Measurements from ENCODE around the gene HIPK4.
"Not testable (repeated sequence)": the region's sequence is repeated elsewhere in the genome, so short reads cannot be mapped to it uniquely, and the experiment has no call there.

The HIPK4 gene

DNA sequence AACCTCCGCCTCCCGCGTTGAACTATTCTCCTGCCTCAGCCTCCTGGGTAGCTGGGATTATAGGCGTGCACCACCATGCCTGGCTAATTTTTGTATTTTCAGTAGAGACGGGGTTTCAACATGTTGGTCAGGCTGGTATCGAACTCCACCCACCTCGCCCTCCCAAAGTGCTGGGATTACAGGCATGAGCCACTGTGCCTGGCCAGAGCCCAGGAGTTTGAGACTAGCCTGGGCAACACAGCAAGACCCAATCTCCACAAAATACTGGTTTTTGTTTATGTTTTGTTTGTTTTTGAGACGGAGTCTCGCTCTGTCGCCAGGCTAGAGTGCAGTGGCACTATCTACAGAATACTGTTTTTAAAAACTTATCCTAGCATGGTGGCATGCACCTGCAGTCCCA, 40.3 kb upstream of the HIPK4 start:
- H2BK15ac ChIP-seq (replicated peaks; ENCODE audit: low read depth); H3K4me1 ChIP-seq (ENCODE audit: control insufficient read depth, low read depth, low read length); H3K18ac ChIP-seq (ENCODE audit: low read length); H3K23ac ChIP-seq (ENCODE audit: low read length); H3K56ac ChIP-seq (ENCODE audit: low read length); H3K36me3 ChIP-seq (ENCODE audit: control insufficient read depth, insufficient read depth, low read length); H4K5ac ChIP-seq (ENCODE audit: low read length); H3K4ac ChIP-seq (ENCODE audit: low read depth, low read length); DNase-seq; H3K4me2 ChIP-seq (ENCODE audit: low read length); H3K27me3 ChIP-seq (ENCODE audit: insufficient read depth, low read length, poor library complexity); H3K79me1 ChIP-seq (ENCODE audit: low read length); H3K4me3 ChIP-seq (ENCODE audit: low read length); H2BK120ac ChIP-seq (ENCODE audit: low read depth, low read length); H4K8ac ChIP-seq (ENCODE audit: low read depth, low read length); H2AK5ac ChIP-seq (ENCODE audit: low read length); H3K27ac ChIP-seq (ENCODE audit: low read depth, low read length); H3K9ac ChIP-seq (ENCODE audit: low read length); H2BK5ac ChIP-seq (ENCODE audit: low read length); H3K79me2 ChIP-seq (ENCODE audit: control insufficient read depth, insufficient read depth, low read length): not testable (repeated sequence)
- no CpG with 5 or more reads among the region's 10 CpGs for WGBS (ENCODE audit: extremely low coverage, insufficient coverage, low lambda C conversion rate)

DNA sequence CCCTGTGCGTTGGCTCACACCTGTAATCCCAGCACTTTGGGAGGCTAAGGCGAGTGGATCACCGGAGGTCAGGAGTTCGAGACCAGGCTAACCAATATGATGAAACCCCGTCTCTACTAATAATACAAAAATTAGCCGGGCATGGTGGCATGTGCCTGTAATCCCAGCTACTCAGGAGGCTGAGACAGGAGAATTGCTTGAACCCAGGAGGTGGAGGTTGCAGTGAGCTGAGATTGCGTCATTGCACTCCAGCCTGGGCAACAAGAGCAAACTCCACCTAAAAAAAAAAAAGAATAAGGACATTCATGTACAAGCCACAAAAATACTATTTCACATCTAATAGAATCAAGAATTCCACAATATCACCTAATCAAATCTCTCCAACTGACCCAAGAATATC, 38.2 kb upstream of the HIPK4 start:
- H2BK5ac ChIP-seq (ENCODE audit: low read length); H2BK15ac ChIP-seq (replicated peaks; ENCODE audit: low read depth); H3K9ac ChIP-seq (ENCODE audit: low read length); H3K4ac ChIP-seq (ENCODE audit: low read depth, low read length); H2AK5ac ChIP-seq (ENCODE audit: low read length); H2BK120ac ChIP-seq (ENCODE audit: low read depth, low read length); H3K23ac ChIP-seq (ENCODE audit: low read length); H3K56ac ChIP-seq (ENCODE audit: low read length); H3K18ac ChIP-seq (ENCODE audit: low read length); H3K79me1 ChIP-seq (ENCODE audit: low read length); H4K8ac ChIP-seq (ENCODE audit: low read depth, low read length); H3K4me2 ChIP-seq (ENCODE audit: low read length); H3K79me2 ChIP-seq (ENCODE audit: control insufficient read depth, insufficient read depth, low read length); H3K36me3 ChIP-seq (ENCODE audit: control insufficient read depth, insufficient read depth, low read length); H3K27me3 ChIP-seq (ENCODE audit: insufficient read depth, low read length, poor library complexity); H3K27ac ChIP-seq (ENCODE audit: low read depth, low read length); DNase-seq; H3K4me3 ChIP-seq (ENCODE audit: low read length); H3K4me1 ChIP-seq (ENCODE audit: control insufficient read depth, low read depth, low read length); H4K5ac ChIP-seq (ENCODE audit: low read length): not testable (repeated sequence)
- WGBS (ENCODE audit: extremely low coverage, insufficient coverage, low lambda C conversion rate) = no CpG with 5 or more reads among the region's 7 CpGs

DNA sequence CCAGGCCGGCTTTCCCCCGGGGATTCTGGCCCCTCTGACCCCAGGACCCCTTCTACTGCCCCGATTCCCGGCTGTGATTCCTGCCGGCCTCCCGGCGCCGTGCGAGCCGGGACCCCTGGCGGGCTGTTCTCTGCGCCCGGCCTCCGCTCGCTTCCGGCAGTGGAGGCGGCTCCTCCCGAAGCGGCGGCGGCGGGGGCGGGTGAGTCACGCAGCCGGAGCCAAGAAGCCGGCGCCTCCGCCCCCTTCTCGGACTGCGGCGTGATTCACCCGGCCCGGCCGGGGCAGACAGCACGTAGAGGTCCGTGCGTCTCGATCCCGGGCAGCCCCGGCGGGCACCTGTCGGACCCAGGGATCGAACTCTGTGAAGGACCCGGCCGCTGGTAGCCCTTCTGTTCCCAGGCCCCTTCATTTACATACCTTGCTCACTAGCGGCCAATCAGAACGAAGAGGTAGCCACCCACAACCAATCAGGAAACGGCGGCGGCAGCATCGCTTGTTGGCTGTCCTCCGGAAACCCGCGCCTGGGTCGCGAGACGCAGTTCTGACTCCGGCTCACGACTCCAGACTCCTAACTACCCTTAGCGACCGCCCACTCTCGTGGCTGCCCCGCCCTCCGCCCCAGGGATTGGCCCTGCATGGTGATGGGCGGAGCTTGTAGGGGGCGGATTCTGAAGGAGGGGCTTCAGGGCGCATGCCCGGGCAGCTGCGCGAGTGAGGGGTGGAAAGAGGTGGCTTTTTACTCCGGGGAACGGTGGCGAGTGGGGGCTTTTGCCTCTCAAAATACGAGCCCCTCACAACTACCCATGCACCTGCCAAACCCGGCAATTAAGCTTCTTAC, 35.7 kb upstream of the HIPK4 start, which contains the start of gene SERTAD1:
Gene SERTAD1 (minus strand): TSS at position 543 of the 838 bp plus-strand sequence. CDS start 2,446 bp downstream, outside the sequence.
- no peak within 1 kb of the TSS for H2BK15ac ChIP-seq (replicated peaks; ENCODE audit: low read depth)
- H3K27ac ChIP-seq (ENCODE audit: low read depth, low read length) = peak within 1 kb of the TSS; percentile 97
- peak within 1 kb of the TSS; percentile 97 for H3K56ac ChIP-seq (ENCODE audit: low read length)
- no peaks in the 10 kb centered on the region for H3K27me3 ChIP-seq (ENCODE audit: insufficient read depth, low read length, poor library complexity)
- no peak within 1 kb of the TSS for H2BK120ac ChIP-seq (ENCODE audit: low read depth, low read length)
- no CpG with 5 or more reads among the region's 75 CpGs for WGBS (ENCODE audit: extremely low coverage, insufficient coverage, low lambda C conversion rate)
- no peak within 1 kb of the TSS for H4K8ac ChIP-seq (ENCODE audit: low read depth, low read length)
- H3K36me3 ChIP-seq (ENCODE audit: control insufficient read depth, insufficient read depth, low read length) = peaks cover 2% of the 10 kb centered on the region
- peak within 1 kb of the TSS; percentile 60 for H3K4me3 ChIP-seq (ENCODE audit: low read length)
- H2BK5ac ChIP-seq (ENCODE audit: low read length) = peak within 1 kb of the TSS; percentile 78
- no peaks in the 10 kb centered on the region for H3K79me2 ChIP-seq (ENCODE audit: control insufficient read depth, insufficient read depth, low read length)
- H3K4me2 ChIP-seq (ENCODE audit: low read length) = peak within 1 kb of the TSS; percentile 89
- peaks cover 2% of the 10 kb centered on the region for H3K79me1 ChIP-seq (ENCODE audit: low read length)
- H3K18ac ChIP-seq (ENCODE audit: low read length) = peak within 1 kb of the TSS; percentile 95
- DNase-seq = peak; percentile 100
- no peak within 1 kb of the TSS for H4K5ac ChIP-seq (ENCODE audit: low read length)
- peak within 1 kb of the TSS; percentile 92 for H3K4ac ChIP-seq (ENCODE audit: low read depth, low read length)
- H3K4me1 ChIP-seq (ENCODE audit: control insufficient read depth, low read depth, low read length) = no peaks in the 10 kb centered on the region
- H3K9ac ChIP-seq (ENCODE audit: low read length) = peak within 1 kb of the TSS; percentile 95
- H3K23ac ChIP-seq (ENCODE audit: low read length) = no peak within 1 kb of the TSS
- H2AK5ac ChIP-seq (ENCODE audit: low read length) = no peak within 1 kb of the TSS

DNA sequence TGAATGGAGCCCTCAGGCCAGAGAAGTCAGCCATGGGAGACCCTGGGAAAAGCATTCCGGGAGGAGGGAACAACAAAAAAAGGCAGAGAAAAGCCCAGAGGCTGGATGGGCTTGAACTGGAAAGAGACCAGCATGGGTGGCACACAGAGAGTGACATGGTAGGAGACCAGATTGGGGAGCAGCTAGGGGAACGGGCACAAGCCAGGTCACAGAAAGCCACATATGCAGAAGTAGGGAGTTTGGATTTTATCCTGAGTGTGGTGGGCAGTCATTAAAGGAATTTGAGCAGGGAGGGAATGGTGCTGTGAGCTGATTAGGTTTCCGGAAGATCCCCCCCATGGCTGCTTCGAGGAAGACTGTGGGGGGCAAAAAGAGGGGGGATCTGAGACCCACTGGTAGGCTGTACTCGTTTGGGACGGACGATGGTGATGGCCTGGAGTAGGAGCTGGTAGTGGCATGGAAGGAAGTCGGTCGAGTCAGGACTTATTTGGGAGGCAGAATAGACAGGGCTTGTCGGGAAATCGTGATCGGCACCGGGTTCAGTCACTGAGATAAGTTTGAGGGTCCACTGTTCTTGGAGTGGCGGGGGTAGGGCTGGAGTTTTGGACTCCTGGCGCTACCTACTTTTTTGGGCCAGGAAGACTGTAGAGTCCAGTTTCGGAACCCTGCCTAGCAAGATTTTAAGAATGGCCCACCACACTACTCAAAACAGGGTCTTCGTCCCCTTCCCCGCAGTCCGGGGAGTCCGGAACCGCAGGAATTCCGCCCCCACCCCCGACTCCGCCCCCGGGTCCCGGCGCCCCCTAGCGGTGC, 34.9 kb upstream of the HIPK4 start:
- DNase-seq = peak; percentile 67
- Histone ChIP-seq H3K4ac (ENCODE audit: low read depth, low read length) (peak overlapping the region; percentile 92), H3K56ac (ENCODE audit: low read length) (peak overlapping the region; percentile 97)

DNA sequence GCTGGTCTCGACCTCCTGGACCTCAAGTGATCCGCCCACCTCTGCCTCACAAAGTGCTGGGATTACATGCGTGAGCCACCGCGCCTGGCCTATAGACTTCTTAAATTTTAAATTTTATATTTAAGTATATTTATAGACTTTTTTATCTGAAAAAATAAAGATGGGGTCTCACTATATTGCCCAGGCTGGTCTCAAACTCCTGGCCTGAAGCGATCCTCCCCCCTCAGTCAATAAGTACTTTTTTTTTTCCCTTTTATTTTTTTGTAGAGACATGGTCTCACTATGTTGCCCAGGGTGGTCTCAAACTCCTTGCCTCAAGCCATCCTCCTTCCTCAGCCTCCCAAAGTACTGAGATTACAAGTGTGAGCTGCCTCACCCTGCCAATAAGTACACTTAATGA, 34.0 kb upstream of the HIPK4 start:
- Histone ChIP-seq H2AK5ac (ENCODE audit: low read length) (no peak overlapping the region), H3K9ac (ENCODE audit: low read length) (no peak overlapping the region), H2BK15ac (replicated peaks; ENCODE audit: low read depth) (no peak overlapping the region), H3K36me3 (ENCODE audit: control insufficient read depth, insufficient read depth, low read length) (peaks cover 2% of the 10 kb centered on the region), H2BK5ac (ENCODE audit: low read length) (no peak overlapping the region), H3K56ac (ENCODE audit: low read length) (peak overlapping the region; percentile 49), H3K4ac (ENCODE audit: low read depth, low read length) (no peak overlapping the region), H3K23ac (ENCODE audit: low read length) (no peak overlapping the region), H3K27ac (ENCODE audit: low read depth, low read length) (no peak overlapping the region), H3K27me3 (ENCODE audit: insufficient read depth, low read length, poor library complexity) (no peaks in the 10 kb centered on the region), H3K18ac (ENCODE audit: low read length) (no peak overlapping the region), H4K5ac (ENCODE audit: low read length) (no peak overlapping the region), H3K79me2 (ENCODE audit: control insufficient read depth, insufficient read depth, low read length) (no peaks in the 10 kb centered on the region), H3K79me1 (ENCODE audit: low read length) (peaks cover 2% of the 10 kb centered on the region), H3K4me1 (ENCODE audit: control insufficient read depth, low read depth, low read length) (no peaks in the 10 kb centered on the region), H3K4me3 (ENCODE audit: low read length) (no peak overlapping the region), H2BK120ac (ENCODE audit: low read depth, low read length) (no peak overlapping the region), H4K8ac (ENCODE audit: low read depth, low read length) (no peak overlapping the region), H3K4me2 (ENCODE audit: low read length) (no peak overlapping the region)
- WGBS (ENCODE audit: extremely low coverage, insufficient coverage, low lambda C conversion rate) = no CpG with 5 or more reads among the region's 6 CpGs
- DNase-seq = no peak

More for the DNA sequence above, 34.9 kb upstream of the HIPK4 start:
- Histone ChIP-seq H3K36me3 (ENCODE audit: control insufficient read depth, insufficient read depth, low read length) (peaks cover 2% of the 10 kb centered on the region), H3K4me2 (ENCODE audit: low read length) (peak overlapping the region; percentile 89), H3K4me3 (ENCODE audit: low read length) (peak overlapping the region; percentile 60), H3K4me1 (ENCODE audit: control insufficient read depth, low read depth, low read length) (no peaks in the 10 kb centered on the region), H2AK5ac (ENCODE audit: low read length) (no peak overlapping the region), H4K5ac (ENCODE audit: low read length) (no peak overlapping the region), H3K9ac (ENCODE audit: low read length) (peak overlapping the region; percentile 95), H3K23ac (ENCODE audit: low read length) (no peak overlapping the region), H3K18ac (ENCODE audit: low read length) (peak overlapping the region; percentile 95), H3K27me3 (ENCODE audit: insufficient read depth, low read length, poor library complexity) (no peaks in the 10 kb centered on the region), H3K79me1 (ENCODE audit: low read length) (peaks cover 2% of the 10 kb centered on the region), H3K79me2 (ENCODE audit: control insufficient read depth, insufficient read depth, low read length) (no peaks in the 10 kb centered on the region), H2BK5ac (ENCODE audit: low read length) (peak overlapping the region; percentile 78), H2BK120ac (ENCODE audit: low read depth, low read length) (no peak overlapping the region), H3K27ac (ENCODE audit: low read depth, low read length) (peak overlapping the region; percentile 97), H4K8ac (ENCODE audit: low read depth, low read length) (no peak overlapping the region), H2BK15ac (replicated peaks; ENCODE audit: low read depth) (no peak overlapping the region)
- no CpG with 5 or more reads among the region's 28 CpGs for WGBS (ENCODE audit: extremely low coverage, insufficient coverage, low lambda C conversion rate)
